H1 (cell line): Measurements from ENCODE around the gene ARHGEF4. TPM values are rescaled to one million over a fixed set of nuclear protein-coding genes. Genes with fewer than 3 reads are reported as not detected.

Experiments
- CTCF ChIA-PET: fragments of 300-600 bp; sonication (Branson Sonifier 250); formaldehyde crosslinking; loops from one replicate; lab custom pipeline; 2021; ENCODE audit not compliant: partially characterized antibody; lab: Charles Lee
- POLR2A ChIA-PET: fragments of 300-600 bp; sonication (Branson Sonifier 250); formaldehyde crosslinking; loops from one replicate; lab custom pipeline; 2021; ENCODE audit warnings: inconsistent platforms; ENCODE audit not compliant: partially characterized antibody; lab: Charles Lee
- DNase-seq, 2 experiments: peaks; one replicate each; pipeline versions ENCODE4 v3.0.0 to v3.0.0-alpha.2; 2010 to 2022; ENCODE audit warnings: low spot score in 2 of 2, low read depth in 1 of 2, mixed read lengths in 1 of 2
- FAIRE-seq: peaks from 2 replicates; lab custom pipeline; 2011; peaks lifted over from hg19 to GRCh38; lab: Jason Lieb, UNC
- H2AFZ ChIP-seq: 2 replicates; pipeline ENCODE4 v1.8.1; 2012; ENCODE audit warnings: low read length, inconsistent platforms
- H2AK5ac ChIP-seq: 2 replicates; pipeline ENCODE4 v1.6.1; 2013; ENCODE audit warnings: low read depth, low read length
- H2BK120ac ChIP-seq: replicated peaks from 2 replicates; pipeline ENCODE3; 2013; ENCODE audit warnings: low read depth, low read length, inconsistent platforms
- H2BK12ac ChIP-seq: 2 replicates; pipeline ENCODE4 v1.6.1; 2013; ENCODE audit warnings: low read depth, low read length
- H2BK15ac ChIP-seq: 2 replicates; pipeline ENCODE4 v1.6.1; 2013; ENCODE audit warnings: low read length
- H2BK20ac ChIP-seq: 2 replicates; pipeline ENCODE4 v1.6.1; 2013; ENCODE audit warnings: low read length
- H2BK5ac ChIP-seq: 2 replicates; pipeline ENCODE4 v1.6.1; 2013; ENCODE audit warnings: low read depth, low read length
- H3K14ac ChIP-seq: 2 replicates; pipeline ENCODE4 v1.6.1; 2013; ENCODE audit warnings: inconsistent platforms; ENCODE audit not compliant: insufficient read length
- H3K18ac ChIP-seq: 2 replicates; pipeline ENCODE4 v1.6.1; 2013; ENCODE audit warnings: low read length; ENCODE audit errors: extremely low read depth
- H3K23ac ChIP-seq: 2 replicates; pipeline ENCODE4 v1.6.1; 2013; ENCODE audit warnings: inconsistent platforms; ENCODE audit not compliant: insufficient read length
- H3K23me2 ChIP-seq: 2 replicates; pipeline ENCODE4 v1.6.1; 2013; ENCODE audit warnings: low read depth, low read length
- H3K27ac ChIP-seq: 2 replicates; pipeline ENCODE4 v1.6.1; 2011; ENCODE audit warnings: low read depth, low read length, inconsistent platforms
- H3K27me3 ChIP-seq, 4 experiments: replicated peaks in 1 of 4; 1 replicate in 1 of 4; 2 replicates in 3 of 4; pipeline versions ENCODE4 v1.6.1 to v1.8.1; 2011 to 2013; ENCODE audit warnings: low read length in 3 of 4, mild to moderate bottlenecking in 3 of 4, inconsistent platforms in 2 of 4, mixed read lengths in 2 of 4, moderate library complexity in 1 of 4; ENCODE audit not compliant: control insufficient read depth in 3 of 4, insufficient read depth in 3 of 4; ENCODE audit errors: extremely low read depth in 1 of 4
- H3K36me3 ChIP-seq, 4 experiments: 2 replicates each; pipeline versions ENCODE4 v1.6.1 to v1.8.1; 2011 to 2013; ENCODE audit warnings: mild to moderate bottlenecking in 4 of 4, low read length in 3 of 4, moderate library complexity in 2 of 4, control low read depth in 1 of 4, inconsistent platforms in 1 of 4; ENCODE audit not compliant: insufficient read depth in 4 of 4, control insufficient read depth in 2 of 4
- H3K4ac ChIP-seq: replicated peaks from 2 replicates; pipeline ENCODE3; 2013; ENCODE audit warnings: low read length, low read depth, mixed read lengths, inconsistent platforms; ENCODE audit not compliant: insufficient read length
- H3K4me1 ChIP-seq, 4 experiments: replicated peaks in 1 of 4; 1 replicate in 1 of 4; 2 replicates in 3 of 4; pipeline versions ENCODE4 v1.6.1 to v1.8.1; 2011 to 2013; ENCODE audit warnings: low read length in 3 of 4, inconsistent platforms in 2 of 4, mixed read lengths in 1 of 4; ENCODE audit not compliant: insufficient read depth in 4 of 4, control insufficient read depth in 3 of 4
- H3K4me2 ChIP-seq, 2 experiments: 2 replicates each; pipeline versions ENCODE4 v1.6.1 to v1.8.1; 2011 to 2013; ENCODE audit warnings: low read depth in 2 of 2, low read length in 2 of 2, control low read depth in 1 of 2, inconsistent platforms in 1 of 2, mild to moderate bottlenecking in 1 of 2; ENCODE audit not compliant: insufficient read depth in 1 of 2
- H3K4me3 ChIP-seq, 4 experiments: fragments of 200-600, 300-600 bp in 1 of 4; sonication (generic), shearing (Covaris generic), sonication (Bioruptor Twin) in 1 of 4; 2 replicates each; pipeline versions ENCODE4 v1.5.1 to v1.8.1; 2011 to 2016; ENCODE audit warnings: low read length in 4 of 4, low read depth in 3 of 4, control low read depth in 2 of 4, inconsistent platforms in 2 of 4, mild to moderate bottlenecking in 2 of 4, mixed read lengths in 1 of 4, moderate library complexity in 1 of 4; ENCODE audit not compliant: insufficient read depth in 2 of 4; ENCODE audit errors: extremely low read depth in 1 of 4
- H3K56ac ChIP-seq: replicated peaks from 2 replicates; pipeline ENCODE3; 2013; ENCODE audit warnings: low read depth, mild to moderate bottlenecking, mixed read lengths, low read length, inconsistent platforms; ENCODE audit not compliant: insufficient read length
- H3K79me1 ChIP-seq: 2 replicates; pipeline ENCODE4 v1.6.1; 2013; ENCODE audit warnings: low read depth, low read length, control low read depth
- H3K79me2 ChIP-seq, 2 experiments: 2 replicates each; pipeline versions ENCODE4 v1.6.1 to v1.8.1; 2012 to 2013; ENCODE audit warnings: low read length in 2 of 2, mild to moderate bottlenecking in 2 of 2, inconsistent platforms in 1 of 2; ENCODE audit not compliant: insufficient read depth in 2 of 2, control insufficient read depth in 1 of 2
- H3K9ac ChIP-seq, 4 experiments: replicated peaks in 1 of 4; 1 replicate in 1 of 4; 2 replicates in 3 of 4; pipeline versions ENCODE4 v1.6.1 to v1.8.1; 2011 to 2013; ENCODE audit warnings: low read depth in 3 of 4, low read length in 3 of 4, control low read depth in 2 of 4, mild to moderate bottlenecking in 2 of 4, moderate library complexity in 2 of 4, inconsistent platforms in 1 of 4; ENCODE audit errors: extremely low read depth in 1 of 4
- H3K9me3 ChIP-seq, 2 experiments: 2 replicates each; pipeline versions ENCODE4 v1.6.1 to v1.8.1; 2012 to 2013; ENCODE audit warnings: mild to moderate bottlenecking in 2 of 2, moderate library complexity in 2 of 2, control low read depth in 1 of 2, inconsistent platforms in 1 of 2, low read depth in 1 of 2, low read length in 1 of 2, mixed read lengths in 1 of 2; ENCODE audit not compliant: insufficient read depth in 2 of 2
- H4K20me1 ChIP-seq, 2 experiments: replicated peaks in 1 of 2; 2 replicates each; pipeline versions ENCODE3 to v1.8.1; 2011 to 2013; ENCODE audit warnings: inconsistent platforms in 2 of 2, low read length in 2 of 2, mild to moderate bottlenecking in 1 of 2; ENCODE audit not compliant: insufficient read depth in 2 of 2, control insufficient read depth in 1 of 2
- H4K5ac ChIP-seq: 2 replicates; pipeline ENCODE4 v1.6.1; 2013; ENCODE audit warnings: low read length, low read depth, mixed read lengths, inconsistent platforms; ENCODE audit not compliant: insufficient read length
- H4K8ac ChIP-seq: 2 replicates; pipeline ENCODE4 v1.8.0; 2013; ENCODE audit warnings: mild to moderate bottlenecking, moderate library complexity, low read length, inconsistent platforms; ENCODE audit not compliant: insufficient read depth; ENCODE audit errors: extremely low read depth
- H4K91ac ChIP-seq: replicated peaks from 2 replicates; pipeline ENCODE3; 2013; ENCODE audit warnings: low read length, mixed read lengths, inconsistent platforms; ENCODE audit not compliant: insufficient read length
- E2F6 ChIP-seq: IDR thresholded peaks from 2 replicates; pipeline ENCODE4 v1.6.1; 2012; ENCODE audit warnings: inconsistent platforms
- MAX ChIP-seq: IDR thresholded peaks from 2 replicates; pipeline ENCODE4 v1.6.1; 2012; ENCODE audit warnings: inconsistent platforms
- RBBP5 ChIP-seq: IDR thresholded peaks from 2 replicates; pipeline ENCODE4 v1.7.1; 2012; ENCODE audit warnings: low read depth, mild to moderate bottlenecking, inconsistent platforms, low read length, moderate library complexity, borderline replicate concordance
- TEAD4 ChIP-seq: IDR thresholded peaks from 2 replicates; pipeline ENCODE4 v1.6.1; 2012; ENCODE audit warnings: low read depth, low read length, inconsistent platforms, mixed read lengths
- WGBS, 2 experiments: shearing (Covaris generic) in 1 of 2; methylation state at CpG; one replicate each; pipeline versions ENCODE4 v1.1.6 to v1.1.7; 2013 to 2015; ENCODE audit warnings: low lambda C conversion rate in 2 of 2, mixed read lengths in 2 of 2, inconsistent platforms in 1 of 2, low coverage in 1 of 2, missing lambda C conversion rate in 1 of 2; ENCODE audit not compliant: insufficient replicate concordance in 2 of 2, insufficient coverage in 1 of 2, insufficient read length in 1 of 2; ENCODE audit errors: extremely low coverage in 1 of 2, missing lambda C conversion rate in 1 of 2; 5-methylcytosine and 5-hydroxymethylcytosine counted together
- polyA plus RNA-seq, 7 experiments: library from polyadenylated mRNA; depleted of rRNA in 3 of 7; stranded (reverse) in 5 of 7; unstranded in 2 of 7; fragments of >200 nt in 5 of 7; fragments of 200-250 nt in 2 of 7; gene quantifications; 1 replicate in 5 of 7; 2 replicates in 1 of 7; 4 replicates in 1 of 7; pipeline versions ENCODE4 v1.2.1 to v1.2.3, GENCODE V29; 2011 to 2013; ENCODE audit warnings: missing spikeins in 2 of 7, mixed read lengths in 2 of 7
- total RNA-seq: library from RNA; stranded (reverse); fragmentation: NEBNext Ultra II Directional; extraction: Animal tissue kit (Norgen Biotek cat#: 25700); gene quantifications from 2 replicates; pipeline ENCODE4 v1.2.1, GENCODE V29; 2021

ARHGEF4 gene
- total and polyA plus RNA-seq, 2 of the 8 experiments (the other 6 are each of a cell fraction or from before 2014, with no cell fraction given), result 10.6 to 14.6 TPM

- no peak overlapping the region for H3K27ac ChIP-seq
- H2BK15ac ChIP-seq, result peak overlapping the region; percentile 75
- H2BK12ac ChIP-seq, result no peak overlapping the region
- no peaks in the 10 kb centered on the region for H3K79me2 ChIP-seq
- no peak overlapping the region for H3K9ac ChIP-seq
- TF ChIP-seq RBBP5 (no peak; the same call in 1 of the 2 replicates), E2F6 (0 out of 2 replicates have a peak, but pooled peaks have one; percentile 17), TEAD4 (peak; percentile 41; the same call in 1 of the 2 replicates), MAX (0 out of 2 replicates have a peak, but pooled peaks have one; percentile 30)
- no peak overlapping the region; a peak in 1 of 8 replicates for H3K4me3 ChIP-seq
- peak overlapping the region; percentile 28; the same call in 1 of the 2 replicates for H2BK5ac ChIP-seq
- no peak overlapping the region for H3K56ac ChIP-seq
- POLR2A ChIA-PET, result no interaction called here
- no peak overlapping the region for H4K8ac ChIP-seq
- no peaks in the 10 kb centered on the region; the same call in 1 of the 2 replicates for H3K79me1 ChIP-seq
- H2AK5ac ChIP-seq, result no peak overlapping the region
- H2BK120ac ChIP-seq, result no peak overlapping the region
- CTCF ChIA-PET, result interaction anchor here (0.9 to 1.7 kb wide), 6 partner anchors 23 to 98 kb away, joined by 3 to 4 read pairs (median 3); no protein-coding TSS in a partner anchor
- H4K91ac ChIP-seq, result no peak overlapping the region
- H3K36me3 ChIP-seq, result no peaks in the 10 kb centered on the region
- H3K23me2 ChIP-seq, result no peaks in the 10 kb centered on the region; the same call in 1 of the 2 replicates
- no peaks in the 10 kb centered on the region; a peak in 1 of 4 replicates for H3K9me3 ChIP-seq
- H3K23ac ChIP-seq, result no peak overlapping the region
- no peak overlapping the region for H2BK20ac ChIP-seq
- H3K27me3 ChIP-seq, result no peaks in the 10 kb centered on the region
- no peak overlapping the region for H3K4ac ChIP-seq
- no peak overlapping the region for H4K5ac ChIP-seq
- FAIRE-seq (peak; percentile 86), DNase-seq (no peak)
- H3K4me1 ChIP-seq, result peaks cover 13 to 27% (median 19%) of the 10 kb centered on the region in 4 experiments
- 0 out of 2 replicates have a peak overlapping the region, but pooled peaks have one; percentile 16 for H2AFZ ChIP-seq
- H3K18ac ChIP-seq, result no peak overlapping the region
- H3K4me2 ChIP-seq, result peak overlapping the region; percentile 26 to 37; a peak in 2 of 4 replicates
- no peaks in the 10 kb centered on the region for H4K20me1 ChIP-seq
- H3K14ac ChIP-seq, result no peak overlapping the region
- 19% methylated on average over 7 of the region's 7 CpGs; no CpG with 5 or more reads in 1 of the 2 experiments for WGBS, 2 experiments
These were observed 60.1 kb downstream of the ARHGEF4 start for GRCh38 chr2:130896813-130897212.
